Heart left ventricle (tissue), 13 donors: ENCODE measurements around the gene PHF2.

Experiments
- POLR2A ChIP-seq, 2 donors: fragments of 450-650 bp; IDR thresholded peaks; one replicate each; pipeline ENCODE4 v1.6.1; 2017; ENCODE audit warnings: antibody characterized with exemption in 2 of 2, mild to moderate bottlenecking in 2 of 2, moderate library complexity in 2 of 2
- TF ChIP-seq, protein P1 (sequence below), 12 donors: fragments of 200-600 bp; sonication (generic) in 4 of 12; IDR thresholded peaks; one replicate each; pipeline versions ENCODE4 v1.5.0 to v1.8.0; 2018 to 2022; ENCODE audit warnings: antibody characterized with exemption in 12 of 12, mild to moderate bottlenecking in 5 of 12
- donor health status: ischemic (EF 13 %, LVEDD 7.1; RV severe dilation, severe dysfunction).
- donor health status: DM: no; HTN: yes; CAD: no.
- donor health status: DM: no; HTN: no; CAD: no.
- donor health status: ischemic (EF 25% LVEDD 6.9; RV normal size, moderate dysfunction).
- donor health status: ischemic (EF 25% LVEDD 5.7; RV mildly dilated, moderate dysfunction).
- donor health status: ischemic (EF 35%, LVEDD 5.7; RV mildly dilated, moderate dysfunction).
- donor health status: nonischemic (EF 11% LVEDD 7.7; RV severe dilation, severe dysfunction).
- donor health status: DM: yes; HTN: yes; CAD: no.
- donor health status: PGD.
- donor health status: ischemic (EF 29% LVEDD 5.4; RV normal size, mild dysfunction).
- donor health status: nonischemic (EF 23%, LVEDD 6.1; RV moderate dilation, normal function).

DNA sequence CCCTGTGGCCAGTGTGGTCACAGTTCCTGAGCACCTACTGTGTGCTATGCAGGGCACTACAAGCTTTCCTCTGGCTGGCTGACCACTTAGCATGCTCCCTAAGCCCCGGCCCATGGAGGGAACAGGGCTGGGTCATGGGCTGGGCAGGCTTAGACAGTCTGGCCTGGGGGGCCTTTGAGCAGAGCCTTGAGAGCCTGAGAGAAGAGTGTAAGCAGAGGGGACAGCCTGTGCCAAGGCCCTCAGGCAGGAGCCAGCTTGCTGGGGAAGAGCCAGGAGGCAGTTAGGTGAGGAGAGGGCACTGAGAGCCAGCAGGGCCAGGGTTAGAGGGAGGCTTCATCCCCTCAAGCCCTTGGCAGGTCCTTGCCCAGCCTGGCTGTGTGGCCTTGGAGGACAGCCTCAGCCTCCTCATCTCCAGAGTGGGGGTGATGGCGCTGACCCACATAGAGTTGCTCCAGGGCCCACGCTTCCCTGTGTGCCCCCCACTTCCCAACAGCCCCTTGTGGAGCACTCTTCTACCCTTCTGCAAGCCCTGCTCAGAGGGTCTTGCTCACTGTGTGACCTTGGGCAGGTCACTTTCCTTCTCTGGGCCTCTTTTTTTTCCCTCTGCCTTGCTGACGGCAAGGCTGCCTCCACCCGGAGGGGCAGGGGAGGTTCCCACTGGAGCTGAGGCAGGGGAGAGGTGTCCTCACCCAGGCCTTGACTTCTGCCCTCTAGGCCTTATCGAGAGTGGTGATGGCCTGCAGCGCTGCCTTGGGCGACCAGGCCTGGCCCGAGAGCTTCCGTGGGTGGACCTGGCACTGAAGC is 107.1 kb downstream of the PHF2 start:
- no peak for TF ChIP-seq POLR2A (IDR thresholded peaks at IDR 0.05)
- TF ChIP-seq, protein P1, sequence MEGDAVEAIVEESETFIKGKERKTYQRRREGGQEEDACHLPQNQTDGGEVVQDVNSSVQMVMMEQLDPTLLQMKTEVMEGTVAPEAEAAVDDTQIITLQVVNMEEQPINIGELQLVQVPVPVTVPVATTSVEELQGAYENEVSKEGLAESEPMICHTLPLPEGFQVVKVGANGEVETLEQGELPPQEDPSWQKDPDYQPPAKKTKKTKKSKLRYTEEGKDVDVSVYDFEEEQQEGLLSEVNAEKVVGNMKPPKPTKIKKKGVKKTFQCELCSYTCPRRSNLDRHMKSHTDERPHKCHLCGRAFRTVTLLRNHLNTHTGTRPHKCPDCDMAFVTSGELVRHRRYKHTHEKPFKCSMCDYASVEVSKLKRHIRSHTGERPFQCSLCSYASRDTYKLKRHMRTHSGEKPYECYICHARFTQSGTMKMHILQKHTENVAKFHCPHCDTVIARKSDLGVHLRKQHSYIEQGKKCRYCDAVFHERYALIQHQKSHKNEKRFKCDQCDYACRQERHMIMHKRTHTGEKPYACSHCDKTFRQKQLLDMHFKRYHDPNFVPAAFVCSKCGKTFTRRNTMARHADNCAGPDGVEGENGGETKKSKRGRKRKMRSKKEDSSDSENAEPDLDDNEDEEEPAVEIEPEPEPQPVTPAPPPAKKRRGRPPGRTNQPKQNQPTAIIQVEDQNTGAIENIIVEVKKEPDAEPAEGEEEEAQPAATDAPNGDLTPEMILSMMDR (IDR thresholded peaks at IDR 0.05), result no peak
